NCI-H1436 (cell line): ENCODE results near the gene CTSW.
A peak's percentile ranks its signal among the peaks of the same experiment; 100 is the strongest.

Source experiments
- DNase-seq: peaks from one replicate; lab custom pipeline; 2025; lab: John Stamatoyannopoulos, UW

CTSW gene

DNA sequence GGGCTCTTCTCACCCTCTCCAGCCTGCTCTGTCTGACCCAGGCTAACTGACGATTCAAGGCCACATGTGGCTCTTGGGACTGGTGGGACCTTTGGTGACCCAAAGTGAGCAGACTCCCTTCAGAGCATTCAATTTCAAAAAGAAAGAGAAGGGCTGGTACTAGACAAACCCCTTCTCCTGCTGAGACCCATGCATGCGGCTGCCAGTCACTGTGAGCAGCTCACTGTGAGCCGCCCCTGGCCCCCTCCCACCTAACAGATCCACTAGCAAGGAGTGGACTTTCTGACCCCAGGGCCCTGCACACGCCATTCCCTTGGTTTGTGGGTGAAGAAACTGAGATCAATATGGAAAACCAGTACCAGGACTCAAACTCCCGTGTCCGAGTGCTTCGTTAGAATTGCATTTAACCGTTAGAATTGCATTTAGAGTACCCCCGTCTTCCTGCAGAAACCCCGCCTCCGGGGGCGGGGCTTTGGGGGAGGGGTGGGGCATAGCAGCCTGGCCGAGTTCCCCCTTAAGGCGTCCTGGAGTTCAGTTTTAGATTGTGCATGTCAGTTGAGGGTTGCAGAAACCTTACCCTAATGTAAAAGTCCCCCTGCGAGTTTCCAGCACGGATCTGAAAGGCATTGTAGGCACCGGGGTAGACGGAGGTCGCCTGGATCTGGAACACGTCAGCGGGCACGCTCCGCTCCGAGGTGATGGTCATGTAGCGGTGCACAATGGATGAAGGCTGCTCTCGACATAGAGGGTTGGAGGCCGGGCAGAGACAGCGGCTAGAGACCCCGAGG, 12.2 kb upstream of the CTSW start:
- DNase-seq, result no peak

DNA sequence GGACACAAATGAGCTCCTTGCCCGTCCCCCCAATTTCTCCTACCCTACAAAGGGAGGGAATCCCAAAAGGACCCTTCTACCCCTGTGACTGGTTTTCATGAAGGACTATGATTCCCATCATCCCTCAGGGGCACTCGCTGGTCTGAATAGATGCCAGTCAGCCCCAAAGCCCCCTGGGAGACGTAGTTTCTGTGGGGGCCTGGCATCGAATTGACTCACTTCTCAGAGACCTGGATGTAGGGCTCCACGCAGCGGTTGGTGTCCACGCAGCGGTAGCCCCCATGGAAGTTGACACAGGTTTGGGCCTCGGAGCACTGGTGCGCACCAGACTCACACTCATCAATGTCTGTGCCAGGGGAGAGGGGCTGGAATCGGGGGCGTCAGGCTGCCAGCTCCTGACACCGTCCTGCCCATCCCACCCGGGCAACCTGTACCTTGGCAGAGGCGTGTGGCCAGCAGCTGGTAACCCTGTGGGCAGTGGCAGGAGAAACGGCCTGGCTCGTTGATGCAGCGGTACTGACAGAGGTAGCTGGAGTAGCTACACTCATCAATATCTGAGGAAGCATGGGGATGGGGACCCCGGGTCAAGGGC, 11.5 kb upstream of the CTSW start:
- no peak for DNase-seq

DNA sequence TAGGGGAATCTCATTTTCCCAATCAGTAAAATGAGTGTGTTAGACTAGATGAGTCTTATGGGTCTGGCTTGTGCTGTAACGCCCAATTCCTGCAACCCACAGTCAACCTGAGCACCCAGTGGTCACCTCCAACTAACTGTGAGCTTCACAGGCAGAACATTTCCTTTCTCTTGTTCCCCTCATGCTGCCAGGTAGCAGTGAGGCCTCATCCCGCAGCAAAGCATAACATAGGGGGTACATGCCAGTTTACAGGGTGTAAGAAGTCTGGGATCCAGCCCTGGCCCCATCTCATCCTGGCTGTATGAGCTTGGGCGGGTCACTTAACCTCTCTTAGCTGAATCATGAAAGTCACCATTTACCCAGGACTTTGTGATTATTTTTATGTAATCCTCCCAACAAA, 10.7 kb upstream of the CTSW start:
- no peak for DNase-seq

DNA sequence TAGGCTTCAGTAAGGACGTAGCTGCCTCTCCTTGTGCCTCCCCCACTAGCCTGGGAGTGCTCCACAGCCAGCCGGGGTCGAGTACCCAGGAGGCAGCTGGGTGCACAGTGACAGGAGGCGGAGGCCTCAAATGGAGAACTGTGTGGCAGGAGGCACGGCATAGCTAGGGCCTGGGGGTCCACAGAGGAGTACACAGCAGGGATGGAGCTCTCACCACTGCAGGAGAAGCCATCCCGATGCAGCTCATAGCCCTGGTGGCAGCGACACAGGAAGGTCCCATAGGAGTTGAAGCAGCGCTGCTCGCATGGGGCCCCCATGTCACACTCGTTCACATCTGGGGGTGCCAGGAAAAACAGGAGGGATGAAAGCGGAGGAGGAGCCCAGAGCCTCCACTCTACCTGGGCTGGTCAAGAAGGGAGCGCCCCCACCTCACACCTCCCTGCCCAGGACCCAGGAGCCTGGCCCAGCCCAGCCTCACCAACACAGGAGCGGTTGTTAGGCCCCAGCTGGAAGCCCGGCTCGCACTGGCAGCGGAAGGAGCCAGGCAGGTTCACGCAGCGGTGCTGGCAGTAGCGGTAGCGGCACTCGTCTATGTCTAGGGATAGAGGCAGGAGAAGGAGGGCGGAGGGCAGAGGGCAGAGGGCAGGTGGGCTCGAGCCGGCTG, 9.9 kb upstream of the CTSW start:
- no peak for DNase-seq

DNA sequence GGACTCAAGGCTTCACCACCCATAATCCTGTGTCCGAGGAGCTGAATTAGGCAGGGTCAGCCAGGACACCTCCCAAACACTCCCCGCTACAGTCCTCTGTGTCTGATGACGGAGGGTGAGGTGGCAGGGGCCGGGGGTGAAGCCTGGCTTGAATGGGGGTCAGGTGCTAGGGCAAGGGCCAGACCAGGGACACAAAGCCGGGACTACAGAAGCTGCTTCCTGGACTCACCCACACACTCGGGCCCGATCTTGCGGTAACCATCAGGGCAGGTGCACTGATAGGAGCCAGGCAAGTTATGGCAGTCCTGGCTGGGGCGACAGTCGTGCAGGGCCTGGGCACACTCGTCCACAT, 9.4 kb upstream of the CTSW start:
- no peak for DNase-seq

DNA sequence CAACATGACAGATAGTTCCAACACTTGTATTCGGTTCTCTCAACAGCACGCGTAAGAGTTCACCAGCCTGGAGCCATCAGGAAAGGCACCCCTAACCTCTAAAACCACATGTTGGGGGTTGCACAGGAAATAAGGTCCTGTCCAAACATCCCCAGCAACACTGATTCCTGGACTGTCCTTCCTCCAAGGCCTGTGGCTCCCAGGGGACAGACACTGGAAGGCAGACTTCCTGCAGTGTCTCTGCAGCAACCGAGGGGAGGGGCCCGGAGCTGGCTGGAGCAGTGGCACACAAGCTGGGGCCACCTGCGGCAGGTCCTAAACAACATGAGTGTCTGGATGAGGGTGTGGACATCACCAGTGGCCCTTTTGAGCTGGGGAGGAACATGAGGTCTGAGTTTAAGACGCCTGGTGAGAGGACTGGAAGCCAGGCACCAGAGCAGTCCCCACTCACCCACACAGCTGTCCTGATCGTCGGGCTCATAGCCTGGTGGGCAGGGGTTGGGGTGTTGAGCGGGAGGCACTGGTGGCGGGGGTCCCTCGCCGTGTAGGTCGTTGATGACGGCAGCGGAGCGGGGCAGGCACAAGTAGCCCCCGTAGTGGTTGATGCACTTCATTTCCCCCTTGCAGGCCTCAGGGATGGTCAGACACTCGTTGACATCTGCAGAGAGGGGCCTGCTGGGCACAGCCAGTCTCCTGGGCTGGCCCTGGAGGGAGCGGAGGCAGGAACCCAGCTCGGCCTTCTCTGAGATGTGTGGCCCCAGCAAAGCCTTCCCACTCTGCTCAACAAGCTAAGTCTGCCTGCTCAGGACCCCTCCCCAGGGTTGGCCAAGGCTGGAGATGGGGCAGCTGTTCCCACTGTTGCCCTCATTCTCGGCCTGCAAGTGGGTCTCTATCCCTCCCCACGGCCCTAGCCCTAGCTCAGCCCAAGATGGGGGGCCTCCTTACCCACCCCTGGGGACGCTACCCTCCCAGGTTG, 8.6 kb upstream of the CTSW start:
- no peak for DNase-seq

DNA sequence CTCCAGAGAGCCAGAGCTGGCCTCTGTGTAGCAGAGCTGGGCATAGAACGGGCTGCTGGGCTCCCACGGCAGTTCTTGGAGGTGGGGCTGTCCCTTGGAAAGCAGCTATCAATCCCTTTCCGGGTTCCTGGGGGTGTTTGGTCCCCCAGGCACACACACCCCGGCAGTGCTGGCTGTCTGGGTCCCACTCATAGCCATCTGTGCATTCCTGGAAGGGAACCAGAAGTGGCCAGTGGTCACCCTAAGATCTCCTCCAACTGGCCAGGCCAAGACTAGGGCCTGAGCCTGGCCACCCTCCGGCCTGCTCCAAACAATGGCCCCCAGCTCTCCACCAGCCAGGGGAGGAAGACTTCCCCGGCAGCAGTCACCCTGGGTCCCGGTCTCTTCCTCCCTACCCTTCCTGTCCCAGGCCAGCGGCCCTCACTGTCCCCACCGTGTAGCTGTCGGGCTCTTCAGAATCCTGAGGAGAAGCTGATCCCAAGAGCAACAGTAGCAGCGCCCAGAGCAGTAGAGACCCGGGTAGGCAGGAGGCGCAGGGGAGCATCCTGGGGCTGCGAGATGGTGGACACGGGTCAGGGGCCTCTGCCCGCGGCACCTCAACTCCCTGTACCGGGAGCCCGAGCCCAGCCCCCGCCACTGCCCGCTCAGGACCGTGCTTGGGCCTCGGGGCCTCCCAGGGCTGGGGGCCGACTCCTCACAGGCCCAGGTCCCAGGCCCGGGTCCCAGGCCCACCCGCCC, 7.7 kb upstream of the CTSW start:
- DNase-seq, result no peak

DNA sequence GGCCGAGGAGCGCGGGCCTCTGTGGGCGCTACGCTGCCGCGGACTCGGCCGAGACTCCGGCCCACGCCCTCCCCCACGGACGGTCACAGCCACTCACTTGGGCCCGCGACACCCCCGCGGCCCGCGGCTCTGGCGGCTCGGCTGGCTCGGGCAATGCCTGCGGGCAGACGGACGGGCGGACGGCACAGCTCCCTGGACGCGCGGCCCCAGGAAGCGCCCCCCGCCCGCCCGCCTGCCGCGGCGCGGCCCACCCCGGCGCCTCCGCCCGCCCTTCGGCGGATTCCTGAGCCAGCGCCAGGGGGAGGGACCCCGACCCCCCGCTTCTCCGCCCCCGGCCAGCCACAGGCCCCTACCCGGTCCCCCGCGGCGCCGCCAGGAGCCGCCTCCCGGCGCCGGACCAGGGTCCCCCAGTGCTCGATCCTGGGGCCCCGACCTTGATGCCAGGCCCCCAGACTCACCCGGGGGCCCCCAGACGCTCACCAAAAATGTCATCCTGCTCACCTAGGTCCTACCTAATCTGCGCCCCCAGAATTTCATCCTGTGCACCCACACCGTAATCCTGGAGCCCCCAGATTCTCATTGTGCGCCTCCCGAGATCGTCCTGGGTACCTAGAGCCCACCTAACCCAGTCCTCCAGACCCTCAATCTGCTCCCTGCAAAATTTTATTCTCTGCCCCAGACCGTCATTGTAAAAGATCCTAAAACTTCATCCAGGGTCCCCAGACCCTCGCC, 6.9 kb upstream of the CTSW start, which contains the start of gene EFEMP2:
EFEMP2 (minus strand) TSS at position 215 of the 732 bp plus-strand sequence. CDS start 446 bp downstream, outside the sequence.
- no peak for DNase-seq

DNA sequence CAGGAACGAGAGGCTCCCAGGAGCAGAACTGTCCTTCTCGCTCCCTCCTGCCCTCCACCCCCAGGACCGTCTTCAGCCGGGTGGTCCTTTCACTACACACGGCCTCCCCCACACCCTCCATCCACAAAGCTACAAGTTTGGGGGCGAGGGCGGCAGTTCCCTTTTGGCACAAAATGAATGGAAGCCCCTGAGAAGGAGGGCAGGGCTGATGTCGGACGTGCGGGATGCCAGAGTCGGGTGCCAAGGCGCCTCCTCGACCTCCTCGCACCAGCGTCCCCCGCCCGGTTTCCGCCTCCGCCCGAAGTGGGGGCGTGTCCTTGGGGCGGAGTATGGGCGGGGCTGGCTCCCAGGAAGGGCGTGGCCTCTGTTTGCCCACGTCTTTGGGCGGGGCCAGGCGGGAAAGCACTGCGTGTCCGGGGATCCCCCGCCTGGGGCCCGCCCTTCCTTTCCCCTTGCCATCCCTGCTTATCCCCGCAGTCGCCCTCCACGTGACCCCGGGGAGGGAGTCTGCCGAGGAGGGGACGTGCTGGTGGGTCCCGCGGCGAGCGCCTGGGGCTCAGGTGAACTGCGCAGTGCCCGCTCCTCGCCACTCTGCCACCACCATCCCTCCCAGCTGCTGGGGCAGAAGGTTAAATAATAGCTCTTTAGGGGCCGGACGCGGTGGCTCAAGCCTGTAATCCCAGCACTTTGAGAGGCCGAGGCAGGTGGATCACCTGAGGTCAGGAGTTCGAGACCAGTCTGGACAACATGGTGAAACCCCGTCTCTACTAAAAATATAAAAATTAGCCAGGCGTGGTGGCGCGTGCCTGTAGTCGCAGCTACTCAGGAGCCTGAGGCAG, 6.1 kb upstream of the CTSW start:
- peak; percentile 94 for DNase-seq

DNA sequence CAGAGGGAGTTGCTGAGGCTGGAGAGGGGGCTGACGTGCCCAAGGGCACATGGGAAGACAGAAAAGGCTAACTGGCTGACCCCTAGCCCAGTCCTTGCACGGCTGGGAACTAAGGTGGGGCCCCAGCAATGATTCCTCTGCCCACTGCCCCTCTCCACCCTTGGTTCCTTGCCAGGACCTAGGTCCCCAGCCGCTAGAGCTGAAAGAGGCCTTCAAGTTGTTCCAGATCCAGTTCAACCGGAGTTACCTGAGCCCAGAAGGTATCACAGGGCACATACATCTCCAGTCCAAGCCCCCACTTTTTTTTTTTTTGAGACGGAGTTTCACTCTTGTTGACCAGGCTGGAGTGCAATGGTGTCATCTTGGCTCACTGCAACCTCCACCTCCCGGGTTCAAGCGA, 390 bp downstream of the CTSW start:
- no peak for DNase-seq

DNA sequence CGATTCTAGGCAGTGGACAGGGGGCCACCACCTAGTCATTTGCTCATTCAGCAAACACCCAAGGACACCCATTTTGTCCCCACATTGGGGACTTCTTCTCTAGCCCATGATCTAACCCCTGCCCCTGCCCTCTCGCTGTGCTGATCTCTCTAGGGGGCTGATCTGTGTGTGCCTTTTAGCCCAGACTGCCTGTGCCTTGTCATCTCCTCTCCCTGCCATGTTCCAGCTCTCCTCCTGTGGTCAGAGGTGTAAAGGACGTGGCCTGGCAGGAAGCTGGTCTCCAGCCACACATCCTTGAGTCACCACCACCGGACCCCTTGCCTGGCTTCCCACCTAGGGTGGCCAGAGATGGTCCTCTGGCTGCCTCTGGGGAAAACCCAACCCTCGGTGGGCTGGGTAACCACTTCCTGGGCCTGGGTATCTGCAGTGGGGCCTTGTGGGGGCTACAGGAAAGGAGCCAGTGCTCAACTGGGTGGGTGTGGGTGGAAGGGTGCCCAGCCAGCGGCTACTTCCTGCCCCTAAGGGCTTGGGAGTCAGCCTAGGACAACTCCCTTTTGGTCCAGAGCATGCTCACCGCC, 1.3 kb downstream of the CTSW start:
- DNase-seq, result no peak

DNA sequence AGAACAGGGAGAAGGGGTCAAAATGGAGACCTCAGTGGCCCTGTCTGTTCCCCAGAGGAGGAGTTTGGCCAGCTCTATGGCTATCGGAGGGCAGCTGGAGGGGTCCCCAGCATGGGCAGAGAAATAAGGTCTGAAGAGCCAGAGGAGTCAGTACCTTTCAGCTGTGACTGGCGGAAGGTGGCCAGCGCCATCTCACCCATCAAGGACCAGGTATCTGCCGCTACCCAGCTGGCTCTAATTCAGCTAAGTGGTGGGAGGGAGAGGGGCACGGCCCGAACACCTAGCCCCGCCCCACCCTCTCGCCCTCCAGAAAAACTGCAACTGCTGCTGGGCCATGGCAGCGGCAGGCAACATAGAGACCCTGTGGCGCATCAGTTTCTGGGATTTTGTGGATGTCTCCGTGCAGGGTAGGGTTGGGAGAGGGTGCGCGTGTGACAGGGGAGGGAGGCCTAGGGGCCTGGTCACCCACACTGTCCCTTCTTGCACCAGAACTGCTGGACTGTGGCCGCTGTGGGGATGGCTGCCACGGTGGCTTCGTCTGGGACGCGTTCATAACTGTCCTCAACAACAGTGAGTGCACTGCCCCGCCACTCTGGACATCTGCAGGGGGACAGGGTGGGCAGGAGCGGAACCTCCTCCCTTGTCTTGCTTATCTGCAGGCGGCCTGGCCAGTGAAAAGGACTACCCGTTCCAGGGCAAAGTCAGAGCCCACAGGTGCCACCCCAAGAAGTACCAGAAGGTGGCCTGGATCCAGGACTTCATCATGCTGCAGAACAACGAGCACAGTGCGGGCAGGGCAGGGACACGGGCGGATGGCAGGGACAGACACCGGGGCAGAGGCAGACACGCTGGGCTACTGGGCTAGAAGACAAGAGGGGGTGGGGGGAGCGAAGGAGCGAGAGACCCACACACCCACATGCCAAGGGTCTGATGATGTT, 2.8 kb downstream of the CTSW start:
- no peak for DNase-seq

DNA sequence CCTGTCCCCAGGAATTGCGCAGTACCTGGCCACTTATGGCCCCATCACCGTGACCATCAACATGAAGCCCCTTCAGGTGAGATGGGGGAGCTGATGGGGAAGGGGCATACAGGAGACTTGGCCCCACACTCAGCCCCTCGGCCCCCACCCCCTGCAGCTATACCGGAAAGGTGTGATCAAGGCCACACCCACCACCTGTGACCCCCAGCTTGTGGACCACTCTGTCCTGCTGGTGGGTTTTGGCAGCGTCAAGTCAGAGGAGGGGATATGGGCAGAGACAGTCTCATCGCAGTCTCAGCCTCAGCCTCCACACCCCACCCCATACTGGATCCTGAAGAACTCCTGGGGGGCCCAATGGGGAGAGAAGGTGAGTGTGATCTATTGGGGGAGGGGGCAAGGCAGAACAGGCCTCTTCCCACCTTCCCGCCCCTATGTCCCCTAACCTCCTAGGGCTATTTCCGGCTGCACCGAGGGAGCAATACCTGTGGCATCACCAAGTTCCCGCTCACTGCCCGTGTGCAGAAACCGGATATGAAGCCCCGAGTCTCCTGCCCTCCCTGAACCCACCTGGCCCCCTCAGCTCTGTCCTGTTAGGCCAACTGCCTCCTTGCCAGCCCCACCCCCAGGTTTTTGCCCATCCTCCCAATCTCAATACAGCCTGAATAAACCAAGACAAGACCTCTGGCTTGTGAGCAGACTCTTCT, 3.6 kb downstream of the CTSW start:
- no peak for DNase-seq

DNA sequence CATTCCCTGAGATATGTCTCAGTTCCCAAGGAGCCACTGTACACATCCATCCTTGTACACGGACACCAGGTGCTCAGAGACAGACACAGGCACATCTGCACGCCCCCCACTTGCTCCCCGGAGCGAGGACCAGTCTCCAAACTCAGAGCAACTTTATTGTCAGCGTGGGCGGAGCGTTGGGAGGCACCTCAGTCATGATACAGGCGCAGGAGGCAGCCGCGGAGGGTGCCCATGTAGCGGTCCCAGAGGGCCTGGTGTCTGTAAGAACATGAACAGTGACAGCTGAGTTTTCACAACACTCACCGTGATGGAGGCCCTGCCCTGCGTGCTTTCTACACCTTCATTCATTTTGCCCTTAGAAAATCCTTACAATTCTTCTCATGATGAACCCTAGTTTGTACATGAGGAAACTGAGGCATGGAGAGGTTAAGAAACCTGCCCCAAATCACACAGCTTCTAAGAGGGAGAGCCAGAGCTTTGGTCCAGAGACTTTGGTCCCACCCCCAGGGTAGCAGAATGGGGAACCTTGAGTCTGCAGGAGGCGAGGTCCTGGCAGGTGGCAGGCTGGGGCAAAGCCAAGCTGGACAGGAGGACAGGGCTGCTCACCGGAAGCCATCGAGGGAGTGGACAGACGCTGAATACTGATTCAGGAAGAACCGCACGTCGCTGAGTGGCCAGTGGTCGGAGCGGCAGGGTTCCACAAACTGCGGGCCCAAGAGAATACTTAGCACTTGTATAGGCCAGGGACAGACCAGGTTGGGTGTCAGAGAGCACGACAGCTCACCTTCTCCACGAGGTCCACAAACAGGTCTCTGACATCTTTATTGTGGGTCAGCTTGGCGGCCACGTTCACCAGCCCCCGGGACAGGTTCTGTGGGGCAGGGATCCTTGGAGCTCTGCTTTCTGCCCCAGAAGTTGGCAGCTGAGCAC, 4.4 kb downstream of the CTSW start:
- no peak for DNase-seq

DNA sequence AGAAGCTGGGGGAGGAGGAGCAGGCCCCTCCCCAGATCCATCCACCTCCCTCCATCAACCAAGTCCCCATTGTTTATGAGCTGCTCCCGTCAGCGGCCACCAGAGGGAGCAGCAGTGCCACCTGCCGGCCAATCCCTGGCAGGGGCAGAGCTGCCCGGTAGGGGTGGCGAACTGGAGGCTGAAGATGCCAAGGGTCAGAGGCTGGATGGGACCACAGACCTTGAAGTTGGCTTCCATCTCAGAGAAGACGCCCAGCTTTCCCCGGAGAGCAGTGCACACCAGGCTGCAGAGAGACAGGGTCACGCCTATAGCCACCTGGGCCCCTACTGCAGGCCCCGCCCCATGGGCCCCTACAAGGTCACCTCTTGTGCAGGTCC, 5.1 kb downstream of the CTSW start:
- peak; percentile 52 for DNase-seq

DNA sequence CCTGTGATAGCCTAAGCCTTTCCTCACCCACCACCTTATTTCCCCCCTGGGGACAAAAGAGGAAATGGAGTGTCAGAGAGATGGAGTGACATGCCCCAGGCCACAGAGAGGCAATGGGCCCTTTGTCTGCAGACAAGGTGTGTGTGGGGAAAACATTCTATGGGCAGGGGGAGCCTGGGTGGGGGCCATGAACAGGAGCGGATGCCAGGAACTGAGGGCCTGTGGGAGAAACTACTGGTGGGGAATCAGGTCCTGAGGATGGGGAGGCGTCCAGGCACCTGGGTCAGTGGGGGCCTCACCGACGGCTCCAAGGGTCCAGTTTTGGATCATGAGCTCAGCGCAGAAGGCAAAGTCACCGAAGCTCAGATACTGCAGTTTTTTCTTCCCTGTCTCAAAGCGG, 5.6 kb downstream of the CTSW start:
- DNase-seq, result no peak
